Neural progenitor cell (in vitro differentiated cells): ENCODE results near the gene PRRG4. TPM values are rescaled to one million over a fixed set of nuclear protein-coding genes. Genes with fewer than 3 reads are reported as not detected.

Experiments
- DNase-seq: peaks from one replicate; pipeline ENCODE4 v3.0.0-alpha.2; 2016; ENCODE audit warnings: low spot score
- H2AFZ ChIP-seq: fragments of 200-600 bp; sonication (generic); replicated peaks from 2 replicates; pipeline ENCODE4 v1.6.1; 2016; ENCODE audit warnings: antibody characterized with exemption
- H3F3A ChIP-seq: fragments of 200-600 bp; sonication (generic); 2 replicates; pipeline ENCODE4 v1.6.1; 2016; ENCODE audit warnings: antibody characterized with exemption, low read depth
- H3K27ac ChIP-seq: fragments of 200-600 bp; sonication (generic); 2 replicates; pipeline ENCODE4 v1.5.1; 2016; ENCODE audit warnings: mild to moderate bottlenecking
- H3K27me3 ChIP-seq: fragments of 200-600 bp; sonication (generic); 2 replicates; pipeline ENCODE4 v1.6.1; 2016; ENCODE audit warnings: mild to moderate bottlenecking, moderate library complexity
- H3K36me3 ChIP-seq: fragments of 200-600 bp; sonication (generic); 2 replicates; pipeline ENCODE4 v1.5.1; 2016
- H3K4me1 ChIP-seq: fragments of 200-600 bp; sonication (generic); 2 replicates; pipeline ENCODE4 v1.6.1; 2016; ENCODE audit warnings: mixed run types
- H3K4me2 ChIP-seq: fragments of 200-600 bp; sonication (generic); 2 replicates; pipeline ENCODE4 v1.6.1; 2016
- H3K4me3 ChIP-seq: fragments of 200-600 bp; sonication (generic); 2 replicates; pipeline ENCODE4 v1.5.1; 2016
- H3K79me2 ChIP-seq: fragments of 200-600 bp; sonication (generic); 2 replicates; pipeline ENCODE4 v1.6.1; 2016; ENCODE audit warnings: low read depth
- H3K9ac ChIP-seq: fragments of 200-600 bp; sonication (generic); 2 replicates; pipeline ENCODE4 v1.6.1; 2016
- H3K9me3 ChIP-seq: fragments of 200-600 bp; sonication (generic); 2 replicates; pipeline ENCODE4 v1.5.1; 2016; ENCODE audit warnings: low read depth
- H4K20me1 ChIP-seq: fragments of 200-600 bp; sonication (generic); 2 replicates; pipeline ENCODE4 v1.6.1; 2016; ENCODE audit warnings: low read depth
- H3K27ac Mint-ChIP-seq: 3 replicates; pipeline ENCODE4 v1.8.0; 2021; ENCODE audit warnings: mixed read lengths
- H3K27me3 Mint-ChIP-seq: 2 replicates; pipeline ENCODE4 v1.8.0; 2022; ENCODE audit warnings: low read depth, mild to moderate bottlenecking, inconsistent platforms, moderate library complexity, mixed read lengths; ENCODE audit not compliant: insufficient read depth
- H3K36me3 Mint-ChIP-seq: 3 replicates; pipeline ENCODE4 v1.8.0; 2021; ENCODE audit warnings: mixed read lengths
- H3K4me1 Mint-ChIP-seq: 3 replicates; pipeline ENCODE4 v1.8.0; 2021; ENCODE audit warnings: mixed read lengths
- H3K4me3 Mint-ChIP-seq: 3 replicates; pipeline ENCODE4 v1.8.0; 2021; ENCODE audit warnings: mild to moderate bottlenecking, moderate library complexity, mixed read lengths
- H3K9me3 Mint-ChIP-seq: 3 replicates; pipeline ENCODE4 v1.8.0; 2020; ENCODE audit warnings: mixed read lengths
- EZH2 ChIP-seq: fragments of 200-600 bp; sonication (generic); IDR thresholded peaks from 2 replicates; pipeline ENCODE4 v1.6.1; 2017; ENCODE audit warnings: antibody characterized with exemption, mild to moderate bottlenecking, moderate library complexity
- EZH2phosphoT487 ChIP-seq: fragments of 200-600 bp; sonication (generic); IDR thresholded peaks from 2 replicates; pipeline ENCODE4 v1.6.1; 2017; ENCODE audit warnings: antibody characterized with exemption
- total RNA-seq: library from RNA; depleted of rRNA; stranded (reverse); fragments of >200 nt; gene quantifications from 2 replicates; pipeline ENCODE4 v1.2.3, GENCODE V29; 2015; ENCODE audit warnings: low replicate concordance
- TF ChIP-seq, protein P1 (sequence below): fragments of 200-600 bp; sonication (generic); IDR thresholded peaks from 2 replicates; pipeline ENCODE4 v1.5.1; 2017; ENCODE audit warnings: antibody characterized with exemption, mild to moderate bottlenecking

PRRG4 gene
- total RNA-seq, 1 donor from 2014 or later: 0.06 TPM

GRCh38 chr11:32829157-32829679 is 509 bp upstream of the PRRG4 start:
- Mint-ChIP-seq H3K4me3 (peak overlapping the region; percentile 88), H3K4me1 (peaks cover 12% of the 10 kb centered on the region)
- H3K27ac ChIP-seq: no peak overlapping the region

GRCh38 chr11:32830413-32830738 is 649 bp downstream of the PRRG4 start:
- no peak for DNase-seq
- Mint-ChIP-seq H3K27ac (no peak overlapping the region), H3K4me1 (peaks cover 12% of the 10 kb centered on the region), H3K9me3 (no peaks in the 10 kb centered on the region), H3K36me3 (no peaks in the 10 kb centered on the region), H3K27me3 (peaks cover 35% of the 10 kb centered on the region), H3K4me3 (peak overlapping the region; percentile 76)
- peaks cover 59% of the 10 kb centered on the region for H3K27me3 ChIP-seq
- no peaks in the 10 kb centered on the region for H3K79me2 ChIP-seq
- H2AFZ ChIP-seq: peak overlapping the region; percentile 95
- no peaks in the 10 kb centered on the region for H3K4me1 ChIP-seq
- H4K20me1 ChIP-seq: no peaks in the 10 kb centered on the region
- H3K4me2 ChIP-seq: peak overlapping the region; percentile 92
- no peak overlapping the region for H3K27ac ChIP-seq
- no peak overlapping the region for H3K9ac ChIP-seq
- TF ChIP-seq, protein P1, sequence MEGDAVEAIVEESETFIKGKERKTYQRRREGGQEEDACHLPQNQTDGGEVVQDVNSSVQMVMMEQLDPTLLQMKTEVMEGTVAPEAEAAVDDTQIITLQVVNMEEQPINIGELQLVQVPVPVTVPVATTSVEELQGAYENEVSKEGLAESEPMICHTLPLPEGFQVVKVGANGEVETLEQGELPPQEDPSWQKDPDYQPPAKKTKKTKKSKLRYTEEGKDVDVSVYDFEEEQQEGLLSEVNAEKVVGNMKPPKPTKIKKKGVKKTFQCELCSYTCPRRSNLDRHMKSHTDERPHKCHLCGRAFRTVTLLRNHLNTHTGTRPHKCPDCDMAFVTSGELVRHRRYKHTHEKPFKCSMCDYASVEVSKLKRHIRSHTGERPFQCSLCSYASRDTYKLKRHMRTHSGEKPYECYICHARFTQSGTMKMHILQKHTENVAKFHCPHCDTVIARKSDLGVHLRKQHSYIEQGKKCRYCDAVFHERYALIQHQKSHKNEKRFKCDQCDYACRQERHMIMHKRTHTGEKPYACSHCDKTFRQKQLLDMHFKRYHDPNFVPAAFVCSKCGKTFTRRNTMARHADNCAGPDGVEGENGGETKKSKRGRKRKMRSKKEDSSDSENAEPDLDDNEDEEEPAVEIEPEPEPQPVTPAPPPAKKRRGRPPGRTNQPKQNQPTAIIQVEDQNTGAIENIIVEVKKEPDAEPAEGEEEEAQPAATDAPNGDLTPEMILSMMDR: no peak
- TF ChIP-seq EZH2 (no peak), EZH2phosphoT487 (no peak)
- peaks cover 18% of the 10 kb centered on the region for H3F3A ChIP-seq
- no peaks in the 10 kb centered on the region for H3K36me3 ChIP-seq
- peak overlapping the region; percentile 67 for H3K4me3 ChIP-seq
- no peaks in the 10 kb centered on the region for H3K9me3 ChIP-seq

More at GRCh38 chr11:32829157-32829679, 509 bp upstream of the PRRG4 start:
- no peak for TF ChIP-seq EZH2
- no peaks in the 10 kb centered on the region for H3K4me1 ChIP-seq
- H3K9me3 ChIP-seq: no peaks in the 10 kb centered on the region
- peaks cover 59% of the 10 kb centered on the region for H3K27me3 ChIP-seq
- H3K79me2 ChIP-seq: no peaks in the 10 kb centered on the region
- peaks cover 36% of the 10 kb centered on the region for H3K27me3 Mint-ChIP-seq
- H3K9me3 Mint-ChIP-seq: no peaks in the 10 kb centered on the region
- H4K20me1 ChIP-seq: no peaks in the 10 kb centered on the region
- H3K36me3 Mint-ChIP-seq: no peaks in the 10 kb centered on the region
- H3K36me3 ChIP-seq: no peaks in the 10 kb centered on the region
- H2AFZ ChIP-seq: peak overlapping the region; percentile 95
- no peak for DNase-seq
- peaks cover 18% of the 10 kb centered on the region for H3F3A ChIP-seq
- peak overlapping the region; percentile 67 for H3K4me3 ChIP-seq
- H3K4me2 ChIP-seq: peak overlapping the region; percentile 92
- no peak overlapping the region for H3K9ac ChIP-seq
- H3K27ac Mint-ChIP-seq: no peak overlapping the region

DNA sequence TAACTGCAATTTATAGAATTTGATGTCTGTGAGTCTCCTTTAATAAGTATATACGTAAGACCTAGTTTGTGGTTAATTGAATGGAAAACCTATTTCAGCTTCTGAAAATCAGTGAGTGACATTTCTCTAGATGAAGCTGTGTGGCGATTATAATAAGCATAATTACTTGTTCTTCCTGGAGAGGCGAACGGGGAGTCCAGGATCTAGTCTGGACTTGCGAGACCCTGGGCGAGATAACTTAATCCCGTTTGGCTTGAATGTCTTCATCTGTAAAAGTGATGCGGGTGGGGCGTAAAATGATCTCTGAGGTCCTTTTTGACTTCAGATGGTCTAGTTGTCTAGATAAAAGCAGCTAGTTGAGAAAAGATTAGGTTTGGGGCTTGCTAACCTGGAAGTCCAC is 1.1 kb downstream of the PRRG4 start:
- peaks cover 59% of the 10 kb centered on the region for H3K27me3 ChIP-seq
- H4K20me1 ChIP-seq: no peaks in the 10 kb centered on the region
- no peak overlapping the region for H3K4me3 ChIP-seq
- H3K9me3 ChIP-seq: no peaks in the 10 kb centered on the region
- Mint-ChIP-seq H3K9me3 (no peaks in the 10 kb centered on the region), H3K27me3 (peaks cover 35% of the 10 kb centered on the region), H3K4me3 (peak overlapping the region; percentile 76), H3K36me3 (no peaks in the 10 kb centered on the region), H3K27ac (no peak overlapping the region), H3K4me1 (peaks cover 12% of the 10 kb centered on the region)
- H3K4me1 ChIP-seq: no peaks in the 10 kb centered on the region
- H3K79me2 ChIP-seq: no peaks in the 10 kb centered on the region
- H2AFZ ChIP-seq: no peak overlapping the region
- no peaks in the 10 kb centered on the region for H3K36me3 ChIP-seq
- no peak overlapping the region for H3K27ac ChIP-seq
- H3K4me2 ChIP-seq: no peak overlapping the region
- no peak for DNase-seq
- H3K9ac ChIP-seq: no peak overlapping the region
- TF ChIP-seq EZH2phosphoT487 (no peak), EZH2 (no peak)
- TF ChIP-seq, protein P1: no peak
- H3F3A ChIP-seq: peaks cover 18% of the 10 kb centered on the region

GRCh38 chr11:32831221-32831620 is 1.5 kb downstream of the PRRG4 start:
- no peak overlapping the region for H2AFZ ChIP-seq
- no peaks in the 10 kb centered on the region for H3K79me2 ChIP-seq
- no peaks in the 10 kb centered on the region for H3K36me3 Mint-ChIP-seq
- H3K4me1 ChIP-seq: no peaks in the 10 kb centered on the region
- no peaks in the 10 kb centered on the region for H3K9me3 ChIP-seq
- DNase-seq: no peak
- H3K4me1 Mint-ChIP-seq: peaks cover 12% of the 10 kb centered on the region
- no peaks in the 10 kb centered on the region for H3K9me3 Mint-ChIP-seq
- H4K20me1 ChIP-seq: no peaks in the 10 kb centered on the region
- no peak overlapping the region for H3K27ac Mint-ChIP-seq
- H3K4me3 ChIP-seq: no peak overlapping the region
- H3K9ac ChIP-seq: no peak overlapping the region
- no peak overlapping the region for H3K27ac ChIP-seq
- no peak for TF ChIP-seq EZH2phosphoT487
- H3K27me3 ChIP-seq: peaks cover 59% of the 10 kb centered on the region
- peaks cover 18% of the 10 kb centered on the region for H3F3A ChIP-seq
- no peak overlapping the region for H3K4me3 Mint-ChIP-seq
- H3K4me2 ChIP-seq: no peak overlapping the region
- H3K36me3 ChIP-seq: no peaks in the 10 kb centered on the region
- H3K27me3 Mint-ChIP-seq: peaks cover 35% of the 10 kb centered on the region
